NCI-H1092 (cell line): ENCODE data around the gene PIP.
"Not testable (repeated sequence)": the region's sequence is repeated elsewhere in the genome, so short reads cannot be mapped to it uniquely, and the experiment has no call there.

Experiments
- DNase-seq: peaks from one replicate; lab custom pipeline; 2025; lab: John Stamatoyannopoulos, UW

Gene PIP

GRCh38 chr7:143131781-143132180, at the start of gene PIP:
Gene PIP (plus strand): TSS chr7:143132077. CDS start chr7:143132117, 40 bp downstream.
- DNase-seq, result no peak

GRCh38 chr7:143085109-143085508, 46.8 kb upstream of the PIP start:
- DNase-seq, result no peak

- not testable (repeated sequence) for DNase-seq
These were observed 46.3 kb upstream of the PIP start for GRCh38 chr7:143085610-143086009.

- not testable (repeated sequence) for DNase-seq
These were observed 43.2 kb upstream of the PIP start for GRCh38 chr7:143088549-143089231.

- no peak for DNase-seq
These were observed 35.7 kb upstream of the PIP start for GRCh38 chr7:143096146-143096545.

- DNase-seq, result not testable (repeated sequence)
These were observed 32.3 kb upstream of the PIP start for GRCh38 chr7:143099579-143099978.

GRCh38 chr7:143104759-143105158, 27.1 kb upstream of the PIP start:
- DNase-seq, result no peak

GRCh38 chr7:143108019-143108418, 23.9 kb upstream of the PIP start:
- DNase-seq, result not testable (repeated sequence)

- DNase-seq, result no peak
These were observed 14.5 kb upstream of the PIP start for GRCh38 chr7:143117395-143117794.

- DNase-seq, result no peak
These were observed 11.0 kb upstream of the PIP start for GRCh38 chr7:143120691-143121405.

GRCh38 chr7:143123326-143123725, 8.6 kb upstream of the PIP start:
- DNase-seq, result not testable (repeated sequence)

GRCh38 chr7:143126146-143126545, 5.7 kb upstream of the PIP start:
- DNase-seq, result no peak

GRCh38 chr7:143129051-143129450, 2.8 kb upstream of the PIP start:
- no peak for DNase-seq

- no peak for DNase-seq
These were observed 2.4 kb upstream of the PIP start for GRCh38 chr7:143129477-143129876.

- no peak for DNase-seq
These were observed 1.3 kb upstream of the PIP start for GRCh38 chr7:143130541-143130940.

GRCh38 chr7:143147070-143147469, 15.2 kb downstream of the PIP start:
- DNase-seq, result no peak

- DNase-seq, result no peak
These were observed 16.2 kb downstream of the PIP start for GRCh38 chr7:143148050-143148449.

- DNase-seq, result no peak
These were observed 16.8 kb downstream of the PIP start for GRCh38 chr7:143148651-143149050.

- not testable (repeated sequence) for DNase-seq
These were observed 18.8 kb downstream of the PIP start for GRCh38 chr7:143150696-143151095.

- DNase-seq, result not testable (repeated sequence)
These were observed 26.7 kb downstream of the PIP start for GRCh38 chr7:143158617-143159016.

- no peak for DNase-seq
These were observed 39.8 kb downstream of the PIP start for GRCh38 chr7:143171697-143172096.

- peak; percentile 92 for DNase-seq
These were observed 40.5 kb downstream of the PIP start for GRCh38 chr7:143172354-143172753.

GRCh38 chr7:143176128-143176527, 44.3 kb downstream of the PIP start:
- DNase-seq, result no peak
